ENCODE measurements around the gene CCDC17.

- TF ChIP-seq CTCF (IDR thresholded peaks at IDR 0.05; ENCODE audit: borderline replicate concordance, extremely low read depth, low read length, poor library complexity, severe bottlenecking) (no peak), EZH2 (IDR thresholded peaks at IDR 0.05; ENCODE audit: borderline replicate concordance, low read depth, low read length, severe bottlenecking) (no peak)
These were observed 15.4 kb downstream of the CCDC17 start for GRCh38 chr1:45608175-45609156.

Measured in DND-41 (cell line).